SU-DHL-6 (cell line): ENCODE data around the gene BPIFB4.

ENCODE experiments used
- CTCF ChIP-seq: fragments of 200-600 bp; sonication (generic); IDR thresholded peaks from one replicate; pipeline ENCODE4 v1.5.1; 2017; ENCODE audit warnings: antibody characterized with exemption, mild to moderate bottlenecking, low read length, moderate library complexity; ENCODE audit not compliant: insufficient read depth, poor library complexity, severe bottlenecking
- EZH2phosphoT487 ChIP-seq: fragments of 200-600 bp; sonication (generic), shearing (Covaris generic); conservative IDR thresholded peaks from 2 replicates; pipeline ENCODE4 v1.6.1; 2018; ENCODE audit warnings: mild to moderate bottlenecking, antibody characterized with exemption, low read length, moderate library complexity, mixed read lengths

DNA sequence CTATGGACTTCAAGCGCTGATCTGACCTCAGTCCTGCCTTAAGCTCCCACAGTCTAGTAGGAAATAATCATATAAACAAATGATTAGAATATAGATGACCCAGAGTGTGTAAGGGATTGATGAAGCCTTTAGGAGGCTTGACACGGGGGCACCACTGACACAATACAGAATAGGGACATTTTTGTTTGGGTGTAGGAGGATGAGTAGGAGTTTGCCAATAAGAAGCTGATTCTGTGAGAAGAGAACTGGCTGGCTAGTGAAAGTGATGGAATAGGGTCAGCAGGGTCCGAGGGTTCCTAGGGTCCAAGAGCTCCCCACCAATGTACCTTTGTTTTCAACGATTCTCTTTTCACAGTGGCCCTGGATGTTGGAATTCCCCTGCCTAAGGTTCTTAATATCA lies 7.1 kb upstream of the BPIFB4 start:
- TF ChIP-seq CTCF (no peak), EZH2phosphoT487 (no peak)
